Limb (tissue), 2 donors: Measurements from ENCODE around the gene TXNL4A.
A peak's percentile ranks its signal among the peaks of the same experiment; 100 is the strongest.

ENCODE experiments used
- DNase-seq, 2 donors: peaks; one replicate each; pipeline ENCODE4 v3.0.0-alpha.2; 2016; ENCODE audit errors: extremely low spot score in 2 of 2

The TXNL4A gene

DNA sequence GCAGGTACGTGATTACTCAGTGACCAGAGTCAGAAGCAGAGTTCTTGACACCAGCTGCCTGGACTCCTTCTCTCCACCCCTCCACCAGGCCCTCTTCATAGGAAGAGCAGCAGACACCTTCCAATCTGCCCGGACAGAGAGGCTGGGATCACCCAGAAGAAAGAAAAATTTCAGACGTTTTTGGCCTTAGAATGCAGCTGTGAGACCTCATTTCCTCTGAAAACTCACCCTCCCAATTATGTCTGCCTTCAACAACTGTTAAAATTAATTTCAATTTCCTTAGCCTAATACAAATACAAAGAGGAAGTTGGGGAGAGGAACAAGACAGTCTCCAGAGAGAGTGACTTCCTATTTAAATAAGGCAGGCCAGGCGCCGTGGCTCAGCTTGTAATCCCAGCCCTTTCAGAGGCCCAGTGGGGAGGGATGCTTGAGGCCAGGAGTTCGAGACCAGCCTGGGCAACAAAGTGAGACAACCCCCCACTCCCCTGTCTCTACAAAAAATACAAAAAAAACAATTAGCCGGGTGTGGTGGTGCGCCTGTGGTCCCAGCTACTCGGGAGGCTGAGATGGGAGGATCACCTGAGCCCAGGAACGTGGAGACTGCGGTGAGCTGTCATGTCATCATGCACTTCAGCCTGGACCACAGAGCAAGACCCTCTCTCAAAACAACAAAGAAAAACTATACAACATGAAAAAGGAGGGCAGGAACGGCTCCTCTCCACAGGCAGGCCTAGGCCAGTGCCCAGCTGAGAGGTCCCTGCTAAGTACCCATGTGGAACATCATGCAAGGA, 38.5 kb downstream of the TXNL4A start:
- peak in 1 of 2 donors; percentile 25 for DNase-seq

DNA sequence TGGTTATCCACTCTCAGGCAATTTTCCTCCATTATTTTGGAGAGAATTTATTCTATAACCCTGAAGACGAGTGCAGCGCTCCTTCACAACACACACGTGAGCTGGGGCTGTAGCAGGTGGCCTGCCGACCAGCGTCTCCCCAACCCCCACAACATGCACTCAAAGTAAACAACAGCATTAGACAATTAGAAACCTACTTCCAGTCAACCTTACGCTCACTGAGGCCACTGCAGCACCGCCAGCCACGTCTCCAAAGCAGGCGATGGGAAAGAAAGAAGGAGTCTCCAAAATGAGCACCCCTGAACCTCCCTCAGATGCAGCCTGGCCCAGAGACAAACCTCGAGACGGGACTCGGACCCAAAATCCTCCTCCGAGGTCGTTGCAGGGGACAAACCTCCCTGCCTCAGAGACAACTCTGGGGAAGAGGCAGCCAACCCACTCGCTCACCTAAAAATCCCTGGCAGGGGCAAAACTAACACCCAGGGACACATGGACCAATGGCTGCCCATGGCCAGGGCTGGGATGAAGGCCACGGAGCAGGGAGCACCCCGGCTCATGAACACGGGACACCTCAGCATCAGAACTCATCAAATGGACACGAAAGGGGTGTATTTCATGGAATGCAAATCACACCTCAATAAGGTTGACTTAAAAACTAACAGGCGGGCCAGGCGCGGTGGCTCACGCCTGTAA, 39.5 kb downstream of the TXNL4A start:
- peak in 1 of 2 donors; percentile 17 for DNase-seq

DNA sequence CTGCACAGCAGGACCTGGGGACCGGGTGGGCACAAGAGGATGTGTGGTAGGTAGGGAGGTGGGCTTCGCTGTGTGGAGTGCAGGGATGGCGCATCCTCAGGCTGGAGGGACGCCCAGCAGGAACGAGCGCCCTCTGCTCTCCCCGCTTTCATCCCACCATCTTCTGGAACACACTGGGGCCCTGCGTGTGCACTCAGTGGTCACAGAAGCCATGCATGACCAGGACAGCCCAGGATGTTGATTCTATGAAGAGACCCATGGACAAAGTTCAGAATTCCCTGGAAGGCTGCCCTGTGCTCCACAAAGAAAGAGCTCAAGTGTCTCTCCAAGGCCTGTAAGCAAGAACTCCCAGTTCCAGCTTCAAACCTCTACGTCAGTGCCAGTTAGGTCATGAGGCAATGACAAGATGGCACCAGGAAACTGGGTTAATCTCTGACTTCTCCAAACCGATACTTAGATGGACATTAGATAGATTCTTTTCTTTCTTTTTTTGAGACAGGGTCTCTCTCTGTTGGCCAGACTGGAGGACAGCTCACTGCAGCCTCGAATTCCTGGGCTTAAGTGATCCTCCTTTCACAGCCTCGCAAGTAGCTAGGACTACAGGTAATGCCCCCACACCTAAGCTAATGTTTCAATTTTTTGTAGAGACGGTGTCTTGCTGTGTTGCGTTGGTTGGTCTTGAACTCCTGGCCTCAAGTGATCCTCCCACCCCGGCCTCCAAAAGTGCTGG, 40.3 kb downstream of the TXNL4A start:
- peak in 1 of 2 donors; percentile 18 for DNase-seq

GRCh38 chr18:79947054-79947755, 41.2 kb downstream of the TXNL4A start:
- DNase-seq, result no peak

- peak in 1 of 2 donors; percentile 18 for DNase-seq
These were observed 43.0 kb downstream of the TXNL4A start for GRCh38 chr18:79945118-79946042.

DNA sequence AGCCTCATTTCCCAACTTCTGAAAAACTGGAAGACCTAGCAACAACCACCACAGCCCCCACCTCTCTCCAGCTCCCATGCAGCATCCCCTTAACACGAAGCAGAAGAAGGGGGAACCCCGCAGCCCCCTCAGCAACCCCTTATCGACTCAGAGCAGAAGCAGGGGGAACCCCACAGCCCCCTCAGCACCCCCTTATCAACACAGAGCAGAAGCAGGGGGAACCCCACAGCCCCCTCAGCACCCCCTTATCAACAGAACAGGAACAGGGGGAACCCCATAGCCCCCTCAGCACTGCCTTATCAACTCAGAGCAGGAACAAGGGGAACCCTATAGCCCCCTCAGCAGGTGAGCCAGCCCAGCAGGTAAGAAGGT, 43.6 kb downstream of the TXNL4A start:
- DNase-seq, result no peak

- peak in 1 of 2 donors; percentile 34 for DNase-seq
These were observed 44.1 kb downstream of the TXNL4A start for GRCh38 chr18:79944126-79944731.

GRCh38 chr18:79943608-79944125, 44.7 kb downstream of the TXNL4A start:
- DNase-seq, result peak in 1 of 2 donors; percentile 21

DNA sequence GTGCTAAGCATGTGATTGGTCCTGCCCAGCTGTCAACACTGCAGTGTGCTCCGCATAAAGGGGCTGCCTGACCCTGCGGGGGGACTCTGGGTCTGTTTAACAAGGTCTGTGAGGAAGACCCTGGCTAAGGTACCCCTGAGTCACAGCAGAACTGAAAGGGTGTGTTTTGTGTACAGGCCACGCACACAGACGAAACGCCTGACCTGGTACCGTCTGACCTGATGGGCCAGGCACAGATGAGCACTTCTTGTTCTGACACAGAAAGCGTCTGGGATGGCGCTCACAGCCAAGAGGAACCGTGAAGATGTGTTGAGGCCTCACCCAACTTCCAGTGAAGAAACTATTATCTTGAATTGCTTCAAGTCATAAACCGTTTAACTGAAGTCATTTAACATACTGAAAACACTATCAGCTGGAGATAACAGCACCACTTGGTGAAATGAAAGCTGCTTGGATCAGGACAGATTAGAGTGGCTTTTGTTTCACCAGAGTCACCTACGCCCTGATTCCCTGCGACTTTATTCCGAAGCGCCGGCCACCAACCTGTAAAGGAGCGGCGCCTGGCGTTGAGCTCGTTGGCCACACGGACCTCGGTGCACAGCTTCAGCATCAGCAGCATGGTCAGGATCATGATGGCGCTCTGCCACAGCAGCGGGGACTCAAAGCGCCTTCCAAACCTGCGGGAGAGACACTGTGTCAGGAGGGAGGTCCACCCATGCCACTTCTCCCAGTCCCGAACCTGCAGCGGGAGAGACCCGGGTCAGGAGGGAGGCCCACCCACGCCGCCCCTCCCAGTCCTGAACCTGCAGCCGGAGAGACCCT, 45.4 kb downstream of the TXNL4A start:
- peak in 1 of 2 donors; percentile 10 for DNase-seq

DNA sequence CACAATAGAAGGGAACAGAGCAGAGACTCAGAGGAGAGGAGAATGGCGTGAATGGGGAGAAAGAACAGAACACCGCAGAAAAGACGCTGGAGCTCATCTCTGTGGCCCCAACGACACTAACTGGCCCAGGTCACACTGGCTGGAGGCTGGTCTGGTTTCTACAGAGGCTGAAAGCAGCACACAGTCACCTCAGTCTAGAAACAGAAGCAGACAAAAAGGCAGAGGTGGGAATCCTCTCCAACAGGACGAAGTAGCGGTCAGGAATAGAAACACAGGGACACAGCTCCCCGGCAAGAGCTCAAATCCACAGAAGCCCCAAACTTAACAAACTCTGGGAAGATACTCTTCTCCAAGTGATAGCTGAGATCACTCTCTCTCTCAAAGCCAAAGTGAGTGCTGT, 46.2 kb downstream of the TXNL4A start:
- peak in 1 of 2 donors; percentile 1 for DNase-seq

DNA sequence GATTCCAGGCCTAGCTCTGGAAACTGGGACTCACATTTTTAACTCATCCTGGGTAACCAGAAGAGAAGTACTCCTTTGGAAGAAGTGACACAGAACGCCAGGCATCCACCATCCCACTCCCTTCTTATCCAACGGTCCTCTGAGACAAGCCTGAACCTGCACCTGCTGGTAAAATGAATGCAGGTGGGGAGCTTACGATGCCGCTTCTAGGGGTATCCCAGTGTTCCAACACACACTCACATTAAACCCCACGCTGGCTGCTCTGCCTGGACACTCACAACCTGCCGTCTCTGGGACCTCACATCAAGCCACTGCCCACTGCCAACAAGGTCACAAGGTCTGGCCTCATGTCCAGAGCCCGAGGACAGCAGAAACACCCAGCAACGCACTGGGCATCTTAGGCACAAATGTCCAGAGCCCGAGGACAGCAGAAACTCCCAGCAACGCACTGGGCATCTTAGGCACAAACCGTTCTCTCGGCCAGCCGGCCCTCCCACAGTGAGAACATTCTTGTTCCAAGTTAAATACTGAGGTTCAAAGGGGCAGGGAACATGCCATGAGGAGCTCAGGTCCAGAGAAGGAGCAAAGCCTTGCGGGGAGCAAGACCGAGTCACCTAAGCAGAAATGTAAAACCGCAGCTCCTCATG, 46.8 kb downstream of the TXNL4A start:
- peak in 1 of 2 donors; percentile 16 for DNase-seq

GRCh38 chr18:79940814-79941472, 47.4 kb downstream of the TXNL4A start:
- DNase-seq, result peak in 1 of 2 donors; percentile 14

GRCh38 chr18:79940126-79940813, 48.1 kb downstream of the TXNL4A start:
- peak in 1 of 2 donors; percentile 12 for DNase-seq

DNA sequence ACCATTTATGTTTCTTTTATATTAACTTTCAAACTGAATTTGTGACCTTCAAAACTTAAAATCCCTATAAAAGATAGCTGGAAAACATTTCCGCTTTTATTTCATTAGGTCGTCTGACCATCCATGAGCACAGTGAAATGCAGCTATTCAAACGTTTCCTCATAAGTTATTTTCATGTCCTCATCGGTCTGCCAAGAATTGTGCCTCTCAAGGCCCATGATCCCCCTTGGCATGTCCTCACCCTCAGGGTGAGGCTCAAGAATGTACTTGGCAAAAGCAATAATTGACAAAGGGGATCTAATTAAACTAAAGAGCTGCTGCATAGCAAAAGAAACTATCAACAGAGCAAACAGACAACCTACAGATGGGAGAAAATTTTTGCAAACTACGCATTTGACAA, 49.3 kb downstream of the TXNL4A start:
- no peak for DNase-seq

DNA sequence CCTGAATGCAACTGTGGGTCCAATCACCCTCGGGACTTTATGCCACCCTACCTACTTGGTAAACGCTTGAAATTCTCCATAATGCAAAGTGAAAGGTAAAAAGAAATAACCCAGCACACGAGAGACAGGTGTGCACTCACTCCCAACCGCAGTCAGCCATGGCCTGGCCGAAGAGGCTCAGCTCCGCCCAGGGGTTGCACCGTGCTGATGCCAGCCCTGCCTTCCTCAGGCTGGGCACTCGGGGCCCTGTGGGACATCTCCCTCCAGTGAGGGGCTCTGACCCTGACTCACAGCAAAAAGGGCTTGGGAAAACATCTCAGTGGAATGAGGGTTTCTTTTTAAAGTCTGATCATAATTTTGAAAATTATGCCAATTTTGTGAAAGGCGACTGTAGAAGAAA, 50.2 kb downstream of the TXNL4A start:
- no peak for DNase-seq

GRCh38 chr18:79937103-79937860, 51.1 kb downstream of the TXNL4A start:
- DNase-seq, result peak in 1 of 2 donors; percentile 7
